K562 (cell line): Measurements from ENCODE around the gene FGR. TPM values are rescaled to one million over a fixed set of nuclear protein-coding genes. Genes with fewer than 3 reads are reported as not detected.

Experiments used
- ATF7 ChIP-seq: fragments of 450-650 bp; IDR thresholded peaks from 2 replicates; pipeline ENCODE4 v1.7.1; 2014; ENCODE audit warnings: mild to moderate bottlenecking, moderate library complexity
- DLX4 ChIP-seq: fragments of 250-450 bp; sonication (Bioruptor Pico); IDR thresholded peaks from 2 replicates; pipeline ENCODE4 v1.6.1; 2021; ENCODE audit warnings: mild to moderate bottlenecking
- E4F1 ChIP-seq: fragments of 250-450 bp; sonication (Bioruptor Pico); IDR thresholded peaks from 2 replicates; pipeline ENCODE4 v1.5.0; 2021; ENCODE audit warnings: mild to moderate bottlenecking, borderline replicate concordance
- ZNF395 ChIP-seq: fragments of 200-800 bp; sonication (Bioruptor generic); IDR thresholded peaks from 2 replicates; pipeline ENCODE4 v1.6.1; 2017; ENCODE audit warnings: missing genetic modification characterization, missing compliant biosample characterization
- polyA plus RNA-seq, 8 experiments: library from polyadenylated mRNA; depleted of rRNA in 4 of 8; stranded (reverse) in 5 of 8; unstranded in 3 of 8; fragments of >200 nt; fragmentation: Nextera tagmentation in 2 of 8; fragmentation: Illumina TruSeq in 1 of 8; extraction: Ambion mirVana in 2 of 8; extraction: Trizol in 1 of 8; gene quantifications; 2 replicates each; pipeline versions ENCODE4 v1.2.1 to v1.2.3, GENCODE V29; 2011 to 2014; ENCODE audit warnings: inconsistent platforms in 1 of 8, missing spikeins in 1 of 8
- total RNA-seq, 7 experiments: library from RNA; depleted of rRNA in 6 of 7; stranded (reverse); fragments of >200 nt in 6 of 7; fragmentation: Illumina TruSeq in 2 of 7; extraction: Trizol in 2 of 7; gene quantifications; 2 replicates each; pipeline versions ENCODE4 v1.2.1 to v1.2.3, GENCODE V29; 2011 to 2021; ENCODE audit warnings: low replicate concordance in 1 of 7

FGR gene
- total and polyA plus RNA-seq, 9 of the 15 experiments (the other 6 are each of a cell fraction or from before 2014, with no cell fraction given), result 0.04 to 0.11 TPM; not detected in 7

GRCh38 chr1:27662707-27663393, 27.9 kb upstream of the FGR start (continued):
- TF ChIP-seq E4F1 (no peak), DLX4 (no peak), ZNF395 (CRISPR knock-in tag) (peak; percentile 60; the same call in 1 of the 2 replicates), ATF7 (peak; percentile 66)
